DMS79 treated with DMSO at 0.1 percent for 48 hours (cell line): ENCODE data around the gene GIGYF1.
"Not testable (repeated sequence)": the region's sequence is repeated elsewhere in the genome, so short reads cannot be mapped to it uniquely, and the experiment has no call there.

Experiments
- DNase-seq: peaks from one replicate; lab custom pipeline; 2025; lab: John Stamatoyannopoulos, UW

The GIGYF1 gene

DNA sequence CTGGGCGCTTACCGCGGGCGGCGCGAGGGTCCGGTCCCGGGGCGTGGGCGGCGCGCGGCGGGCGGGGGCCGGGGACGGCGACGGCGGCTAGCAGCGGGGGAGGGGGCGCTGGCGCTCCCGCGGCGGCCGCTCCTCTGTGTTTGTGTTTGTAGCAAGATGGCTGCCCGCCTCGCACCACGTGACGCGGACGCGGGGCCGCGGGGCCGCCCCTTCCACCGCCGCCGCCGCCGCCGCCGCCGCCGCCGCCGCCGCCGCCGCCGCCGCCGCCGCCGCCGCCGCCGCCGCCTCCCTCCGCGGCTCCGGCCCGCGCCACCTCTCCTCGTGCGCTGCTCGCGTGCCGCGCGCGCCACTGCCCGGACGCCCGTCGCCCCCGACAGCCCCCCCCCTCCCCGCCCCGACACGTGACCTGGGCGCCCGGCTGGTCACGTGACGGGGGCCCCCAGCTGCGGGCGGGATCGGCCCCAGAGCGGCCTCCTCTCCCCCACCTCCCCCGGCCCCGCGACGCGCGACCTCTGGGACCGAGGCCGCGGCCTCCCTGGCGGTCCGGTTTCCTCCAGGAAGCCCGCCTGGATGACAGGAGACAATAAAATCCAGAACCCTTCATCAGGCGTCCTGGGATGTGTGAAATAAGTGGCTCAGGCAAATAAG is at the start of gene GIGYF1:
Gene GIGYF1 (minus strand): TSS at position 153 of the 648 bp plus-strand sequence. CDS start 6,012 bp downstream, outside the sequence.
- peak; percentile 40 for DNase-seq

DNA sequence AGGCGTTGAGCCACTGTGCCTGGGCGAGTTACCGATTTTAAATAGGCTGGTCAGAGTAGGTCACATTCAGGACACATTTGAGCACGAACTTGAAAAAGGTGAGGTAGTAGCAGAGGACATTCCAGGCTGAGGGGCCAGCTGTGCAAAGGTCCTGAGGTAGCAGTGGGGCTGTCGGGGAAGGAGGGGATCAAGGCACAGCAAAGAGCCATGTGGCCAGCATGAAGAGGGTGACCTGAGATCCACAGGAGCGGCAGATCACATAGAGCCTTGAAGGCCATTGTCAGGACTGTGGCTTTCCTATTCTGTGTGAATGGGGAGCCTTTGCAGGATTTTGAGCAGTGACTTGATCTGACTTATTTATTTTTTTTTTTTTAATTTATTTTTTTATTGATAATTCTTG is 45.9 kb upstream of the GIGYF1 start:
- DNase-seq: no peak

DNA sequence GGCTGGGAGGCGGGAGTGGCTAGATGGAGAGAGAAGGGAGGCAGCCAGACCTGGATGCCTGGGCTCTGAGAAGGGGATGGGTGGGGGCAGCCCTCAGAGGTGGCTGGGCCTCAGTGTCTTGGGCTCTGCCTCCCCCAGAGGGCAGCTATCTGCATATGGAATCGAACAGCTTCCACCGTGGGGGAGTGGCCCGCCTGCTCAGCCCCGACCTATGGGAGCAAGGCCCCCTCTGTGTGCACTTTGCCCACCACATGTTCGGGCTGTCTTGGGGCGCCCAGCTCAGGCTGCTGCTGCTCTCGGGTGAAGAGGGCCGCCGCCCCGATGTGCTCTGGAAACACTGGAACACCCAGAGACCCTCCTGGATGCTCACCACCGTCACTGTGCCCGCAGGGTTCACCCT is 42.6 kb upstream of the GIGYF1 start:
- DNase-seq: no peak

GRCh38 chr7:100735730-100736129 is 41.7 kb upstream of the GIGYF1 start:
- no peak for DNase-seq

- DNase-seq: no peak
These were observed 38.0 kb upstream of the GIGYF1 start for GRCh38 chr7:100731937-100732636.

DNA sequence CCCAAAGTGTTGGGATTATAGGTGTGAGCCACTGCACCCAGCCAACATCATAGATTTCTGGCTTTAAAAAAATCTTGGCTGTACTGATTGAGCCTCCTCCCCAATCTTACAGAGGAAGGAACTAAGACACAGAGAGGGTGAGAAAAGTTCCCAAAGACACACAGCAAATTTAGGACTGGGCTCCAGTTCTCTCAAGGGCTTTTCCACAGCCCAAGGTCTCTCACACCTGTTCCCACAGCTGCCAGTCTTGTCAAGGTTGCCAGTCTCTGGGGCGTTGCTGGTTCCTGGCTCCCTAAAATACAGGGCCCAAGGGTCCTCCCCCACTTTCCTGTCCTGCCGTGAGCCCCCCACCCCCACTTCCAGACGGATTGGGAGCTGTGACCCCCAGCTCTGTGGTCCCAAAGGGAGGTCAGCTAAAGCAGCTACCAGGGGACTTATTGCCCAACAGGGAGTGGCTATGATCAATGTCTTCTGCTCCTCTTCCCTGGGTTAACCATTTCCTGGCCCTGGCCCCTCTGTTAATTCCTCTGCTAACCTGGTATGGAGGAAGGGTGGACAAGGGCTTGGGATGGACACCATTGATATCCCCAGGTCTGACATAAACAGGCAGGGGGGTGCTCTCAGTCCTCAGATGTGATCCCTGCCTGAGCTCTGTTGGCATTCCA is 36.2 kb upstream of the GIGYF1 start:
- DNase-seq: no peak

GRCh38 chr7:100728196-100728595 is 34.1 kb upstream of the GIGYF1 start:
- DNase-seq: no peak

DNA sequence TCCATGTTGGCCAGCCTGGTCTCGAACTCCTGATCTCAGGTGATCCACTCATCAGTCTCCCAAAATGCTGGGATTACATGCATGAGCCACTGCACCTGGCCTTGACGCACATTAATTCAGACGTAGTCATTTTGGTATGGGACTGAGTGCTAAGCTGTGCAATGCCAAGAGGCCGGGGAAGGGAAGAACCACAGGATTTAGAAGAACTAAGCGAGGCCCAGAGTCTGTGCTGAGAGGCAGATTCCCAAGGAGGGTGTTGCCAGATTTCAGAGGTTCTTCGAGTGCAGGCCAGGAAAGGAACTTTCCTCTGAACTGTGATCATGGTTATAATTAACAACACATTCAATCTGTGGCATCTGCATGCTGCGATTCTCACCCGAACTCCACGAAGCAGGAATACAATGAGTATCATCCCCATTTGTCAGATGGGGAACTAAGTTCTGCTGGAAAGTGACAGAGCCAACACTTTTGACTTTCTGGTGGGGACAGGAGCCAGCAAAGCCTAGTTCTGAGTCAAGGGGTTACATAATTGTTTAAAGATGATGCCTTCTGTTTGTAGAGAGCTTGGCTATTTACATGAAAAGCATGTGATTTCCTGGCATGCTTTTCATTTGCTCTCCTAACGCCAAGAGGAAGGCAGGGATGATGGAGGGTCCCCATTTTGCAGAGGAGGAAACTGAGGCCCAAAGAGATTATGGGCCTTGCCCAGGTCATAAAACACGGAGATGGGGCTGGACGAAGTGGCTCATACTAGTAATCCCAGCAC is 33.1 kb upstream of the GIGYF1 start:
- no peak for DNase-seq

GRCh38 chr7:100724364-100724763 is 30.3 kb upstream of the GIGYF1 start:
- not testable (repeated sequence) for DNase-seq

DNA sequence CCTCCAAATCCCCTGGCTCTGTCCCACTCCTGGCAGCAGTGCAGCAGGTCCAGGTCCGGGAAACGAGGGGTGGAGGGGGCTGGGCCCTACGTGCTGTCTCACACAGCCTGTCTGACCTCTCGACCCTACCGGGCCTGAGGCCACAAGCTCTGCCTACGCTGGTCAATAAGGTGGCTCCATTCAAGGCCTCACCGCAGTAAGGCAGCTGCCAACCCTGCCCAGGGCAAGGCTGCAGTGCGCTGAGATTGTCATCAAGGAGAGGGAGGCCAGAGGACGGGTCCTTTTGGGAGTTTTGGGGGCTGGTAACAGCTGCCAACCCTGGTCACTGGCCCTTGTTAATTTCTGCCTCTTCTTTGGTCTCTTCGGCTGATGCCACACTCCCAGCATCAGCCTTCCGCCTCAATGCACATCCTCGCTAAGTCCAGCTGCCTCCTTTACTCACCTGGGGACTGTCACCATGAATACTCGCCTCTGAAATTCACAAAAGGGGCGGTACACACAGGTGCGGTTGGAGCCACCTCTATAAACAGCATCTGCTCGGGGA is 29.8 kb upstream of the GIGYF1 start:
- no peak for DNase-seq

GRCh38 chr7:100722480-100723212 is 28.6 kb upstream of the GIGYF1 start:
- no peak for DNase-seq

DNA sequence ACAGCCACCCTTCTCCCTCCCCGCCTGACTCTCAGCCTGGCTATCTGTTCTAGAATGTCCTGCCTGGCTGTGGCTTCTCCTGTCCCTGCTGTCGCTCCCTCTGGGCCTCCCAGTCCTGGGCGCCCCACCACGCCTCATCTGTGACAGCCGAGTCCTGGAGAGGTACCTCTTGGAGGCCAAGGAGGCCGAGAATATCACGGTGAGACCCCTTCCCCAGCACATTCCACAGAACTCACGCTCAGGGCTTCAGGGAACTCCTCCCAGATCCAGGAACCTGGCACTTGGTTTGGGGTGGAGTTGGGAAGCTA is 27.4 kb upstream of the GIGYF1 start:
- no peak for DNase-seq

GRCh38 chr7:100720671-100721504 is 26.8 kb upstream of the GIGYF1 start:
- DNase-seq: no peak

DNA sequence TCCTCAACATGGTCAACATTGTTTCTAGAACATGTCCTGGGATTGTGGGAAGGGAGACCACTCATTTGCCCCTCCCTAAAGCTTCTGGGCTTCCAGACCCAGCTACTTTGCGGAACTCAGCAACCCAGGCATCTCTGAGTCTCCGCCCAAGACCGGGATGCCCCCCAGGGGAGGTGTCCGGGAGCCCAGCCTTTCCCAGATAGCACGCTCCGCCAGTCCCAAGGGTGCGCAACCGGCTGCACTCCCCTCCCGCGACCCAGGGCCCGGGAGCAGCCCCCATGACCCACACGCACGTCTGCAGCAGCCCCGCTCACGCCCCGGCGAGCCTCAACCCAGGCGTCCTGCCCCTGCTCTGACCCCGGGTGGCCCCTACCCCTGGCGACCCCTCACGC is 26.2 kb upstream of the GIGYF1 start, which contains the start of gene EPO:
Gene EPO (plus strand): TSS at position 190 of the 392 bp plus-strand sequence. CDS start 513 bp downstream, outside the sequence.
- DNase-seq: no peak

- DNase-seq: no peak
These were observed 25.7 kb upstream of the GIGYF1 start for GRCh38 chr7:100719523-100720278.

DNA sequence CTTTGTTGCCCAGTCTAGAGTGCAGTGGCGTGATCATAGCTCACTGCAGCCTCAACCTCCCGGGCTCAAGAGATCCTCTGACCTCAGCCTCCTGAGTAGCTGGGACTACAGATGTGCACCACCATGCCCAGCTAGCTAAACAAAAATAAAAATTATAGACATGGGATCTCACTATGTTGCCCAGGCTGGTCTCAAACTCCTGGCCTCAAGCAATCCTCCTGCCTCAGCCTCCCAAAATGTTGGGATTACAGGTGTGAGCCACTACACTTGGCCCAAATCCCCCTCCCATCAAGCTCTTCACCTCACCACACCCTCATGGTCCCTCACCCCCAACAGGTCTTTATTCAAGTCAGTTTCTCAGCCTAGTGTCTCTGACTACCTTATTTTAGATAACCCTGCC is 23.0 kb upstream of the GIGYF1 start:
- DNase-seq: not testable (repeated sequence)

DNA sequence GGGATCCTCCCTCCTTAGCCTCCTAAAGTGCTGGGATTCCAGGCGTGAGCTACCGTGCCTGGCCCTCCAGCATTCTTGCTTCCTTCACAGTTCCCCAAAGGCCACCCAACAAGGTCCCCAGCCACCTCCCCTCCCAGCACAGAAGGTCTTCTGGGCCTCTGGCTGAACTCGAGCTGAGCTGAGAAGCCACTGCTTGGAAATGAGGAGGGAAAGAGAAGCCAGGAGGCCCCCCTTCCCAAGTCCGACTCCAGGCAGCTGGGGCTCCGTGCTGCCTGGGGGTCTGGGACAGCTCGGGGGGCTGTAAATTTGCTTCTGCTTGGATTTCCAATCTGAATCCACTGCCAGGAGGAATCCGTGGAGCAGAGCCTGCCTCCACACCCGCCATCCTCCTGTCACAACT is 20.7 kb upstream of the GIGYF1 start:
- no peak for DNase-seq

GRCh38 chr7:100711369-100711768 is 17.3 kb upstream of the GIGYF1 start:
- no peak for DNase-seq

DNA sequence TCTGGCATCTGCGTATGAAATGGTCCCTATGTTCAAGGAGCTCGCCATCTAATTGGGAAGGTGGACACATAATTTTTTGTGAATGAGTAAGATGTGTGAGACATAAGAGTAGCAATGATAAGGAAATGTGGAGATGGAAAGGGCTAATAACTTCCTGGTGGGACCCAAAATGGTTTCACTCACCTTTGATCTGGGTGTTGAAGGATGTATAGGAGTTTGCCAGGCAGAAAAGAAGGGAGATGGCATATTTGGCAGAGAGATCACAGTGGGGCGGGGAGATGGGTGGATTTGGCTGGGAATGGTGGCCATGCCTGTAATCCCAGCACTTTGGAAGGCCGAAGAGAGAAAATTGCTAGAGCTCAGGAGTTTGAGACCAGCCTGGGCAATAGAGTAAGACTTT is 16.4 kb upstream of the GIGYF1 start:
- no peak for DNase-seq

GRCh38 chr7:100708395-100708794 is 14.3 kb upstream of the GIGYF1 start:
- no peak for DNase-seq
